ENCODE data around the gene GPATCH4.

Gene GPATCH4

GRCh38 chr1:156629823-156630449, 28.7 kb upstream of the GPATCH4 start:
- ATAC-seq = no peak
- TF ChIP-seq, protein P1, sequence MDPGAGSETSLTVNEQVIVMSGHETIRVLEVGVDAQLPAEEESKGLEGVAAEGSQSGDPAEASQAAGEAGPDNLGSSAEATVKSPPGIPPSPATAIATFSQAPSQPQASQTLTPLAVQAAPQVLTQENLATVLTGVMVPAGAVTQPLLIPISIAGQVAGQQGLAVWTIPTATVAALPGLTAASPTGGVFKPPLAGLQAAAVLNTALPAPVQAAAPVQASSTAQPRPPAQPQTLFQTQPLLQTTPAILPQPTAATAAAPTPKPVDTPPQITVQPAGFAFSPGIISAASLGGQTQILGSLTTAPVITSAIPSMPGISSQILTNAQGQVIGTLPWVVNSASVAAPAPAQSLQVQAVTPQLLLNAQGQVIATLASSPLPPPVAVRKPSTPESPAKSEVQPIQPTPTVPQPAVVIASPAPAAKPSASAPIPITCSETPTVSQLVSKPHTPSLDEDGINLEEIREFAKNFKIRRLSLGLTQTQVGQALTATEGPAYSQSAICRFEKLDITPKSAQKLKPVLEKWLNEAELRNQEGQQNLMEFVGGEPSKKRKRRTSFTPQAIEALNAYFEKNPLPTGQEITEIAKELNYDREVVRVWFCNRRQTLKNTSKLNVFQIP (CRISPR knock-in tag; IDR thresholded peaks at IDR 0.05; ENCODE audit: borderline replicate concordance, low read depth) = no peak
- TF ChIP-seq, protein P2, sequence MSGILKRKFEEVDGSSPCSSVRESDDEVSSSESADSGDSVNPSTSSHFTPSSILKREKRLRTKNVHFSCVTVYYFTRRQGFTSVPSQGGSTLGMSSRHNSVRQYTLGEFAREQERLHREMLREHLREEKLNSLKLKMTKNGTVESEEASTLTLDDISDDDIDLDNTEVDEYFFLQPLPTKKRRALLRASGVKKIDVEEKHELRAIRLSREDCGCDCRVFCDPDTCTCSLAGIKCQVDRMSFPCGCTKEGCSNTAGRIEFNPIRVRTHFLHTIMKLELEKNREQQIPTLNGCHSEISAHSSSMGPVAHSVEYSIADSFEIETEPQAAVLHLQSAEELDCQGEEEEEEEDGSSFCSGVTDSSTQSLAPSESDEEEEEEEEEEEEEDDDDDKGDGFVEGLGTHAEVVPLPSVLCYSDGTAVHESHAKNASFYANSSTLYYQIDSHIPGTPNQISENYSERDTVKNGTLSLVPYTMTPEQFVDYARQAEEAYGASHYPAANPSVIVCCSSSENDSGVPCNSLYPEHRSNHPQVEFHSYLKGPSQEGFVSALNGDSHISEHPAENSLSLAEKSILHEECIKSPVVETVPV (CRISPR knock-in tag; IDR thresholded peaks at IDR 0.05) = no peak
- TF ChIP-seq ARNTL (CRISPR knock-in tag; IDR thresholded peaks at IDR 0.05; ENCODE audit: borderline replicate concordance, low read depth) (no peak), ESRRG (CRISPR knock-in tag; IDR thresholded peaks at IDR 0.05) (no peak), BACH2 (CRISPR knock-in tag; IDR thresholded peaks at IDR 0.05; ENCODE audit: borderline replicate concordance) (no peak), ZNF565 (CRISPR knock-in tag; conservative IDR thresholded peaks at IDR 0.05; ENCODE audit: low read depth) (no peak), PPARA (CRISPR knock-in tag; IDR thresholded peaks at IDR 0.05; ENCODE audit: borderline replicate concordance) (no peak), OSR1 (CRISPR knock-in tag; IDR thresholded peaks at IDR 0.05) (no peak), ZNF70 (CRISPR knock-in tag; IDR thresholded peaks at IDR 0.05) (no peak), TSHZ2 (CRISPR knock-in tag; IDR thresholded peaks at IDR 0.05) (no peak), ISL1 (CRISPR knock-in tag; IDR thresholded peaks at IDR 0.05) (no peak), ZC3H10 (CRISPR knock-in tag; IDR thresholded peaks at IDR 0.05) (no peak), RARB (CRISPR knock-in tag; IDR thresholded peaks at IDR 0.05) (no peak), CSDC2 (CRISPR knock-in tag; IDR thresholded peaks at IDR 0.05) (no peak), TOX (CRISPR knock-in tag; IDR thresholded peaks at IDR 0.05; ENCODE audit: borderline replicate concordance) (no peak), ZNF8 (CRISPR knock-in tag; IDR thresholded peaks at IDR 0.05) (no peak)
- TF ChIP-seq, protein P3, sequence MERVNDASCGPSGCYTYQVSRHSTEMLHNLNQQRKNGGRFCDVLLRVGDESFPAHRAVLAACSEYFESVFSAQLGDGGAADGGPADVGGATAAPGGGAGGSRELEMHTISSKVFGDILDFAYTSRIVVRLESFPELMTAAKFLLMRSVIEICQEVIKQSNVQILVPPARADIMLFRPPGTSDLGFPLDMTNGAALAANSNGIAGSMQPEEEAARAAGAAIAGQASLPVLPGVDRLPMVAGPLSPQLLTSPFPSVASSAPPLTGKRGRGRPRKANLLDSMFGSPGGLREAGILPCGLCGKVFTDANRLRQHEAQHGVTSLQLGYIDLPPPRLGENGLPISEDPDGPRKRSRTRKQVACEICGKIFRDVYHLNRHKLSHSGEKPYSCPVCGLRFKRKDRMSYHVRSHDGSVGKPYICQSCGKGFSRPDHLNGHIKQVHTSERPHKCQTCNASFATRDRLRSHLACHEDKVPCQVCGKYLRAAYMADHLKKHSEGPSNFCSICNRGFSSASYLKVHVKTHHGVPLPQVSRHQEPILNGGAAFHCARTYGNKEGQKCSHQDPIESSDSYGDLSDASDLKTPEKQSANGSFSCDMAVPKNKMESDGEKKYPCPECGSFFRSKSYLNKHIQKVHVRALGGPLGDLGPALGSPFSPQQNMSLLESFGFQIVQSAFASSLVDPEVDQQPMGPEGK (CRISPR knock-in tag; IDR thresholded peaks at IDR 0.05; ENCODE audit: borderline replicate concordance) = no peak

DNA sequence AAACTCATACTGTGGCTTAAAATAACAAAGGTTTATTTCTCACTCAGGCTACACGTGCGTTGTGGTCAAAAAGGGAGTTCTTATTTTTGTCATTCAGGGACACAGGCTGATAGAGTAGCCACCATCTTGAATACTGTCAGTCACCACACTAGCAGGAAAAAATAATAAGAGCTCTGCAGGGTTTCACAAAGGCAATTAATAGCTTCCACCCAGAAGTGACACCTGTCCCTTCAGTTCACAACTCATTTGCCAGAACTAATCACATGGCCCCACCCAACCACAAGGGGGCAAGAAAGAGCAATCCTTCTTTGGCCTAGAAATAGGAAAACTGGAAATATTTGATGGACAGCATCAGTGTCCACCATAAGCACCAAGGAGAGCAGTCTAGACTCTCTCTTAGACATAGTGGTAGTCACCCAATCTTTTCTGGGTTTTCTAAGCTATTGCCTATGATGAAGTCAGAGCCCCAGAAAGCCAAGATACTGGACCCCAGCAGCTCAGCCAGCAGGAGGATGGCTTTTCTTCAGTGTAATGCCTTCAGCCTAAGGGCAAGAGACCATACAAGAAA, 26.1 kb upstream of the GPATCH4 start:
- peak; percentile 35 for ATAC-seq
- no peak for TF ChIP-seq TOX (CRISPR knock-in tag; IDR thresholded peaks at IDR 0.05; ENCODE audit: borderline replicate concordance)
- TF ChIP-seq, protein P3 (CRISPR knock-in tag; IDR thresholded peaks at IDR 0.05; ENCODE audit: borderline replicate concordance) = no peak

GRCh38 chr1:156626079-156626438, 24.8 kb upstream of the GPATCH4 start:
- no peak for ATAC-seq
- TF ChIP-seq CREB5 (CRISPR knock-in tag; IDR thresholded peaks at IDR 0.05; ENCODE audit: low read depth) (no peak), PPARA (CRISPR knock-in tag; IDR thresholded peaks at IDR 0.05; ENCODE audit: borderline replicate concordance) (no peak), ZNF8 (CRISPR knock-in tag; IDR thresholded peaks at IDR 0.05) (no peak), BACH2 (CRISPR knock-in tag; IDR thresholded peaks at IDR 0.05; ENCODE audit: borderline replicate concordance) (no peak), TSHZ2 (CRISPR knock-in tag; IDR thresholded peaks at IDR 0.05) (no peak), RARB (CRISPR knock-in tag; IDR thresholded peaks at IDR 0.05) (no peak), GLIS3 (CRISPR knock-in tag; IDR thresholded peaks at IDR 0.05) (no peak), SNAI2 (CRISPR knock-in tag; IDR thresholded peaks at IDR 0.05) (no peak), OSR1 (CRISPR knock-in tag; IDR thresholded peaks at IDR 0.05) (no peak), ZFP3 (CRISPR knock-in tag; IDR thresholded peaks at IDR 0.05) (no peak)
- TF ChIP-seq, protein P2 (CRISPR knock-in tag; IDR thresholded peaks at IDR 0.05) = no peak
